GM10248 (cell line): Measurements from ENCODE around the gene FUOM.
A peak's percentile ranks its signal among the peaks of the same experiment; 100 is the strongest.

Source experiments
- CTCF ChIA-PET: fragments of 300-600 bp; sonication (Branson Sonifier 250); formaldehyde crosslinking; extraction: SDS; loops from one replicate; lab custom pipeline; 2021; ENCODE audit warnings: antibody characterized with exemption; lab: Yijun Ruan, JAX
- POLR2A ChIA-PET: fragments of 350-650 bp; sonication (Branson Sonifier 250); formaldehyde crosslinking; extraction: SDS; loops from one replicate; lab custom pipeline; 2020; ENCODE audit warnings: antibody characterized with exemption; lab: Yijun Ruan, JAX
- DNase-seq: peaks from one replicate; pipeline ENCODE4 v3.0.0; 2012; ENCODE audit errors: extremely low spot score
- CTCF ChIP-seq: IDR thresholded peaks from 2 replicates; pipeline ENCODE4 v1.5.1; 2012; ENCODE audit warnings: mild to moderate bottlenecking, low read depth; ENCODE audit errors: extremely low read depth, missing control alignments, control extremely low read depth

Gene FUOM

GRCh38 chr10:133310789-133311188, 47.0 kb downstream of the FUOM start:
- CTCF ChIA-PET, result interaction anchor here (1.7 kb wide), 1 partner anchor 19 kb away, joined by 8 read pairs; no protein-coding TSS in a partner anchor
- POLR2A ChIA-PET, result no interaction called here
- no peak for TF ChIP-seq CTCF
- DNase-seq, result no peak

DNA sequence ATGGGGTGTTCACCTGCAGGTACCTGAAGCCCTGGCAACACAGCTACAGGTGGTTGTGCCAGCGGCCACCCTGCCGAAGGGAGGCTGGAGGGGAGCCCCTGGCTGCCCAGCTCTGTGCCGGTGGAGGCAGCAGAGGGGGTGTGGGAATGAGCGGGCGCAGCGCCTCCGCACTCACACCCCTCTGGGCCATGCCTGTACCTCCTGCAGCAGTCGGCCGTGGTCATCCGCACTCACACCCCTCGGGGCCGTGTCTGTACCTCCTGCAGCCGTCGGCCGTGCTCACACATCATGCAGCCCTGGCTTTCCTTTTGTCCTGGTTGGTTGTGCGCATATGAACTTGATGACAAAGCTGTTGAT, 47.4 kb downstream of the FUOM start:
- no peak for TF ChIP-seq CTCF
- DNase-seq, result no peak
- POLR2A ChIA-PET, result no interaction called here
- CTCF ChIA-PET, result interaction anchor here (1.7 kb wide), 1 partner anchor 19 kb away, joined by 8 read pairs; no protein-coding TSS in a partner anchor

- no peak for DNase-seq
- ChIA-PET POLR2A (no interaction called here), CTCF (interaction anchor here (0.6 to 1.7 kb wide), 2 partner anchors 20 to 35 kb away, joined by 3 to 8 read pairs; no protein-coding TSS in a partner anchor)
- TF ChIP-seq CTCF, result no peak
Measured at GRCh38 chr10:133309720-133310398, 48.0 kb downstream of the FUOM start.

GRCh38 chr10:133309100-133309719, 48.6 kb downstream of the FUOM start:
- TF ChIP-seq CTCF, result no peak
- POLR2A ChIA-PET, result no interaction called here
- DNase-seq, result peak; percentile 98
- CTCF ChIA-PET, result interaction anchor here (0.6 to 1.7 kb wide), 2 partner anchors 20 to 34 kb away, joined by 3 to 8 read pairs; no protein-coding TSS in a partner anchor

DNA sequence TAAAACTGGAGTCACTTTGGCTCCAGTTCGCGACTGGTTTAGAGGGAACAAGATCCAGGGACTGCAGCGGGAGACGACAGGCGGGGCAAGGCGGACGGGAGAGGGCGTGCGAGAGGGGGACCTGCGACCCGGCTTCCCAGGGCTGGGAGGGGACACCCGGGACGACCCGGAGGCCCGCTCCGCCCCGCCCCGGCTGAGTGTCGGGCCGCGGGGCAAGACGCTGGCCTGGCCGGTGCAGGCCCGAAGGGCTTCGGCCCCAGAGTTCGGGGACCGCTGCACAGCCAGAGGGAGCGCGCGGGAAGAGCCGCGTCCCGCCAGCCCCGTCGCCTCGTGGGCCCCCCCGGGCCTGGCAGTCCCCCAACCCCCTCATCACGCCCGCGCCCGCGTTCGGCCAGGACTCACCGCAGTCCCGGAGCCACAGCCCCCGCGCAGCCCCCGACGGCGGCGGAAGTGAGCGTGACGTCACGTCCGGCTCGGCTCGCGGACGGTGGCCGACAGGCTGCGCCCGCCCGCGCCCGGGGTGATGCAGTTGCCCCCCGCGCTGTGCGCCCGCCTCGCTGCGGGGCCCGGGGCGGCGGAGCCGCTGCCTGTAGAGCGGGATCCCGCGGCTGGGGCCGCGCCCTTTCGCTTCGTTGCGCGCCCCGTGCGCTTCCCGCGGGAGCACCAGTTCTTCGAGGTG, 49.3 kb downstream of the FUOM start, which contains the start of the genes TUBGCP2 and ZNF511:
Gene TUBGCP2 (minus strand): TSS at position 452 of the 679 bp plus-strand sequence. CDS start 5,931 bp downstream, outside the sequence.
Gene ZNF511 (plus strand): TSS at position 494 of the 679 bp plus-strand sequence. CDS start 30 bp downstream, at position 524.
- peak; percentile 90 for DNase-seq
- ChIA-PET CTCF (interaction anchor here (0.8 to 3.4 kb wide), 19 partner anchors 7 to 83 kb away, joined by 3 to 28 read pairs (median 5); no protein-coding TSS in a partner anchor), POLR2A (no interaction called here)
- no peak for TF ChIP-seq CTCF
